GM12874 (cell line): Measurements from ENCODE around the gene MUS81.

Experiments used
- CTCF ChIP-seq: IDR thresholded peaks from 2 replicates; pipeline ENCODE4 v1.5.1; 2011; ENCODE audit warnings: low read depth, mild to moderate bottlenecking, control low read depth, low read length, moderate library complexity; ENCODE audit not compliant: insufficient read depth

The MUS81 gene

GRCh38 chr11:65879617-65880016, 19.4 kb downstream of the MUS81 start, which contains the start of gene CTSW:
Gene CTSW (plus strand): TSS chr11:65879837. CDS start chr11:65879855, 18 bp downstream.
- TF ChIP-seq CTCF = no peak

GRCh38 chr11:65880027-65880426, 19.8 kb downstream of the MUS81 start:
- no peak for TF ChIP-seq CTCF

- no peak for TF ChIP-seq CTCF
Observed at GRCh38 chr11:65880844-65881421, 20.7 kb downstream of the MUS81 start.

- no peak for TF ChIP-seq CTCF
Observed at GRCh38 chr11:65882120-65883057, 22.2 kb downstream of the MUS81 start.

- no peak for TF ChIP-seq CTCF
Observed at GRCh38 chr11:65883058-65883761, 23.0 kb downstream of the MUS81 start.

- TF ChIP-seq CTCF = no peak
Observed at GRCh38 chr11:65883786-65884715, 23.8 kb downstream of the MUS81 start.
